GM19239 (cell line): Measurements from ENCODE around the gene NSD1.
"Not testable (repeated sequence)": the region's sequence is repeated elsewhere in the genome, so short reads cannot be mapped to it uniquely, and the experiment has no call there.

Experiments
- DNase-seq: peaks from one replicate; pipeline ENCODE4 v3.0.0; 2011; ENCODE audit warnings: low spot score; ENCODE audit not compliant: insufficient read length
- FAIRE-seq: peaks from 2 replicates; lab custom pipeline; 2011; peaks lifted over from hg19 to GRCh38; lab: Jason Lieb, UNC

The NSD1 gene

DNA sequence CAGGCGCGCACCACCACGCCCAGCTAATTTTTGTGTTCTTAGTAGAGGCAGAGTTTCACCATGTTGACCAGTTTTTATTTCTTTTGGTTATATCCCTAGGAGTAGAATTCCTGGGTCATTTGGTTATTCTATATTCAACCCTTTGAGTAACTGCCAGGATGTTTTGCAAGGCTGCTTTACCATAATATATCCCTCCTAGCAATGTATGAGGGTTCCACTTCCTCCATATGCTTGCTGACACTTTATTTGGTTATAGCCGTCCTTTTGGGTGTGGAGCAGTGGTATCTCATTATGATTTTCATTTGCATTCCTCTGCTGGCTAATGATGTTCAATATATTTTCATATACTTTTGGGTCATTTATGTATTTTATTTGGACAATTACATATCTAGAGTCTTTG lies 88.7 kb downstream of the NSD1 start:
- FAIRE-seq = no peak

GRCh38 chr5:177225798-177226197 lies 92.2 kb downstream of the NSD1 start:
- DNase-seq (no peak), FAIRE-seq (no peak)

More for the DNA sequence above, 88.7 kb downstream of the NSD1 start:
- DNase-seq = no peak

GRCh38 chr5:177226860-177227259 lies 93.3 kb downstream of the NSD1 start:
- FAIRE-seq (no peak), DNase-seq (no peak)

DNA sequence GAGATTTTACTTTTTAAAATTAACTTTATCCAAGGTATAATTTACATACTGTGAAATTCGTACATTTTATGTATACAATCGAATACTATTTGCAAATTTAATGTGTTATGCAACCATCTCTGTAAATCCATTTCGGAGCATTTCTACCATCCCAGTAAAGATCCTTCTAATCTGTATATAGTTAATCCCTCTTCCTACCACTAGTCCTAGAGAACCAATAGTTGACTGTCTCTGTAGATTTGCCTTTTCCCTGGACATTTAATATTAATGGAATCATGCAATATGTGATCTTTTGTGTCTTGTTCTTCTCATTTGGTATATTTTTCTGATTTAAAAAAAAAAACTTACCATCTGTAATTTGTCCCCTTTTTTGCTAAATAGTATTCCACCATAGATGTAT lies 95.2 kb downstream of the NSD1 start:
- FAIRE-seq (no peak), DNase-seq (no peak)

DNA sequence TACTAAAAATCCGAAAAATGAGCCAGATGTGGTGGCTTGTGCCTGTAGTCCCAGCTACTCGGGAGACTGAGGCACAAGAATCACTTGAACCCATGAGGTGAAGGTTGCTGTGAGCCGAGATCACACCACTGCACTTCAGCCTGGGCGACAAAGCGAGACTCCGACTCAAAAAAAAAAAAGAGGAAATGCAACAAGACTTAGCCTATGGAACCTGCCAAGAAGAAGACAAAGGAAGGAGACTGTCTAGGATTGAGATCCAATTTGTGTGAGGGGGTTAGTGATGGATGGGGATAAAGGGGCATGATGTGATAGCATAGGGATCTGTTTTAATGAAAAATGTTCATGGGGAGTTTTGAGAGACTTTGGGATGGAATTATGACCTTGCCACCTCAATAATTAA lies 97.1 kb downstream of the NSD1 start:
- FAIRE-seq (no peak), DNase-seq (no peak)

- FAIRE-seq = no peak
These were observed 98.1 kb downstream of the NSD1 start for GRCh38 chr5:177231479-177232250.

DNA sequence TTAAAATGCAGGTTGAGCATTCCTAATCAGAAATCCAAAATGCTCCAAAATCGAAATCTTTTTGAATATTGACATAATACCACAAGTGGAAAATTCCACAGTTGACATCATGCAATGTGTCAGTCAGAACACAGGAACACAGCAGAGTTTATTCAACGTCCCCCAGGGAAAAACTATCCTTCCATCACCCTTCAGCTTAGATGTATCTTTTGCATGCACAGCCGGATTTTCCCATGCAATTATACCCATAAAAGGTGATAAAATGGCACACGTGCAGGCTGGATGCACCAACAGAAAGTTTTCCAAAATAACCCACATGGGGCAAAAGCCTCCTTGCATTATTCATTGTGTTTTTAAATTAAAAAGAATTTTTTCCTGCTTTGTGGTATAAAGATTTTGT lies 98.8 kb downstream of the NSD1 start:
- DNase-seq (no peak), FAIRE-seq (no peak)

More at GRCh38 chr5:177231479-177232250, 98.1 kb downstream of the NSD1 start:
- no peak for DNase-seq

DNA sequence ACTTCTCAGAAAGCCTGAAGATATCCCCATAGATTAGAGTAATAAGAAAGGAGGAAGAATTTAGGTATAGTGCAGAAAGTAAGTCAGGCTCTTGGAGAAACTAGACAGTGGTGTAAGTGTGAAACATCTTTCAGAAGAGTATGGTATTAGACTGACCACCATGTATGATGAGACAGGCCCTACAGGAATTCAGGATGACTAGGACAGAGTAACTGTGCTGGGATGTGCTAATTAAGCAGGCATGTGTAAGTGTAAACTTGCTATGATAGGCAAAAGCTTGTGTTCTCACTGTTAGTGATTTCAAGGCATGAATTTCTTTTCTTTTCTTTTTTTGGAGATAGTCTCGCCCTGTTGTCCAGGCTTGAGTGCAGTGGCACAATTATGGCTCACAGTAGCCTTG lies 99.2 kb downstream of the NSD1 start:
- DNase-seq = no peak
- FAIRE-seq = no peak

GRCh38 chr5:177233206-177233605 lies 99.6 kb downstream of the NSD1 start:
- no peak for FAIRE-seq
- no peak for DNase-seq

DNA sequence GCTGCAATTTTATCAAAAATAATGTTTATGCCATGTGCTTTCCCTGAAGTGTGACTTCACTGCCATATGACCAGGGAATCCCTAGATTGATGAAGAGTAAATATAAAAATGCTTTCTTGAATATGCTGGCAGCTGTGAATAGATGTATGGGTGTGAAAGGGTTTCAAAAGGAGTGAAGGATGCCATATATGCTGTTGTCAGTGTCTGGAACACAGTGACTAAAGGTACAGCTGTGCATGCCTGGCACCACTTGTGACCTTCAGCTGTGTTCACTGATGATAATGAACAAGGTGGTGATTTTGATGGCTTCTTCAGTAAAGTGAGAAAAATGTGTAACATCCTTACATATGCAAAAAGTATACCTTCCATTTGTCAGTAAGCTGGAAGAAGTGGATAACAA lies 100.2 kb downstream of the NSD1 start:
- no peak for DNase-seq
- no peak for FAIRE-seq

DNA sequence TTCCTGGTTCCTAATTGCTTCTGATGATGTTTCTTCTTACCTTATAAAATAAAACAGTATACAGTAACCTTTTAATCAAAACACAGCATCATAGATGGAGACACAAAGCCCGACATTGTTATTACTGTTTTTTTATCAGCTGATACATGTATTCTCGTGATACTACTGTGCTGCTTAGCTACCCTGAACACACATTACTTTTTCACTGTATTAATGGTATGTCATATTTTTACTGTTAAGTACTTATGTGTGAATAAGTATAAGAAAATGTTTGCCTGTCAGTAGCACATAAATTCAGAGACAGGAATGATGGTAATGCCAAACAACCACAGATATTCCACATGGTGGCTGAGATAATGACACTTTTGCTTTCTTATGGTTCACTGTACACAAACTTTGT lies 101.3 kb downstream of the NSD1 start:
- FAIRE-seq = no peak
- no peak for DNase-seq

- DNase-seq = no peak
- no peak for FAIRE-seq
These were observed 108.2 kb downstream of the NSD1 start for GRCh38 chr5:177241768-177242167.

DNA sequence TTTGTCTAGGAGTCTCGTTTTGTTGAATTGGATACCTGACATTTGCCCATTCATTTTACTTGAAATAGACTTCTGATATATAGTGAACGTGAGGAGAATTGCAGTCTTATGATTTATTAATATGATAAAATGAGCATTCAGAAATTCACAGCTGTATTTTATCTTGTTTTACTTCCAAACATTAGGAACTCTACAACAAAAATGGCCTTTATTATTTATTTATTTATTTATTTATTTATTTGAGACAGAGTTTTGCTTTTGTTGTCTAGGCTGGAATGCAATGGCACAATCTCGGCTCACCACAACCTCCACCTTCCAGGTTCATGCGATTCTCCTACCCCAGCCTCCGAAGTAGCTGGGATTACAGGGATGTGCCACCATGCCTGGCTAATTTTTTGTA lies 108.7 kb downstream of the NSD1 start:
- no peak for DNase-seq
- FAIRE-seq = no peak

DNA sequence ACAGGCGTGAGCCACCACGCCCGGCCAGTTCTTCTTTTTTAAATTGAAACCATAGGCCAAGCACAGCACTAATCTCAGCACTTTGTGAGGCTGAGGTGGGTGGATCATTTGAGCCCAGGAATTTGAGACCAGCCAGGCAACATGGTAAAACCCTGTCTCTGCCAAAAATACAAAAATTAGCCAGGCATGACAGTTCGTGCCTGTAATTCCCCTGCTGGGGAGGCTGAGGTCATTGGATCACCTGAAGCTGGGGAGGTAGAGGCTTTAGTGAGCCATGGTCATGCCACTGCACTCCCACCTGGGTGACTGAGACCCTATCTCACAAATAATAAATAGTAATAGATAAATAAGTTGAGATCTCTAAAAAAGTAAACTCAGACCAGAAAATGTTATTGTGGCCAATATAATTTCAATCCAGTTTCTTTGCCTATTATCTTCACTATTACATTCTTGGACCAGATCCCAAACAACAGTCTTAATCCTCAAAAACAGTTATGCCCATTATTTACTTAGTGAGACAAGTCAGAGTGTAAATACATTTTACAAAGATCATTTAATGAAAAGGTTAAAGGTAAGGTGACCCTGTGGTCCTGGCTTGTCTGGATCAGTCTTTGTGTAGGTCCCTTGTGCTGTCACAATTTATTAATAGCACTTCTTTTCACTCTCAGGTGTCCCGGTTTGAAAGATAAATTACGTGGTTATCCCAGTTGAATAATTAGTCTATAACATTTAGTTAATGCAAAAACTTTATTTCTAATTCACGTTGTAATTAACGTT lies 116.4 kb downstream of the NSD1 start:
- DNase-seq (no peak), FAIRE-seq (no peak)

DNA sequence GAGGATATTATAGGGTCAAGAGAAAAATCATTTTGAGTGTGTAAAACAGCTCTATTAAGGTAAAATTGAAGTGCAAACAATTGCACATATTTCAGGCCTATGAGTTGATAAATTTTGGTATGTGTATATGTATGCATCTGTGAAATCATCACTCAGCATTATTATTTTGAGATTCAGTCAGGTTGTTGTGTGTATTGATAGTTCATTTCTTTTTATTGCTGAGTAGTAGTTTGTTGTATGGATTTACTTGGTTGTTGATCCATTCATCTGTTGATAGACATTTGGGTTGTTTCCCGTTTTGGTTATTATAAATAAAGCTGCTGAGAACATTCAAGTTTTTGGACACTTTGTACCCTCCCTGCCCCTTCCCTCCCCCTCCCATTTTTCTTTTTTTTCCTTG lies 119.7 kb downstream of the NSD1 start:
- FAIRE-seq (no peak), DNase-seq (no peak)

DNA sequence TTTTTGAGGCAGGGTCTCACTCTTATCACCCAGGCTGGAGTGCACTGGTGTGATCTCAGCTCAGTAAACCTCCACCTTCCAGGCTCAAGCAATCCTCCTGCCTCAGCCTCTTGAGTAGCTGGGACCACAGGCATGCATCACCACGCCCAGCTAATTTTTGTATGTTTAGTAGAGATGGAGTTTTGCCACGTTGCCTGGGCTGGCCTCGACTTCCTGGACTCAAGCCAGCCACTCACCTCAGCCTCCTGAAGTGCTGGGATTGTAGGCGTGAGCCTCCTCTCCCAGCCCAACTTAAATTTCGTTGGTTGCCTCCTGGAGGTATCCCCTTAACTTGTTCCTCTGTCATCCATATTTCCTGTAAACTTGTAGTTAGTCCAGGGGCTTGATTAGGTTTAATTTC lies 122.7 kb downstream of the NSD1 start:
- no peak for DNase-seq
- no peak for FAIRE-seq

GRCh38 chr5:177258711-177259110 lies 125.1 kb downstream of the NSD1 start:
- DNase-seq, FAIRE-seq: not testable (repeated sequence)

DNA sequence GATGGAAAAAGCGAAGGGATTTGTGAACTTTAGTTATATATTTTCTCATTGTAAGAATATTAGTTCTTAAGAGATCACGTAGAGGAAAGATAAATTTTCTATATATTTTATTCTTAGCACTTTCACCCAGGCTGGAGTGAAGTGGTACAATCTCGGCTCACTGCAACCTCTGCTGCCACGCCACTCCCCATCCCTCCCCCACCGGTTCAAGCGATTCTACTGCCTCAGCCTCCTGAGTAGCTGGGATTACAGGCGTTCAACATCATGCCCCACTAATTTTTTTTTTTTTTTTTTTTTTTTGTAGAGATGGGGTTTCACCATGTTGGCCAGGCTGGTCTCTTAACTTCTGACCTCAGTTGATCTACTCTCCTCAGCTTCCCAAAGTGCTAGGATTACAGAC lies 127.4 kb downstream of the NSD1 start:
- no peak for DNase-seq
- no peak for FAIRE-seq

GRCh38 chr5:177261510-177261909 lies 127.9 kb downstream of the NSD1 start:
- DNase-seq = no peak
- FAIRE-seq = no peak

- no peak for FAIRE-seq
- no peak for DNase-seq
These were observed 130.6 kb downstream of the NSD1 start for GRCh38 chr5:177264178-177264577.

GRCh38 chr5:177265395-177265794 lies 131.8 kb downstream of the NSD1 start:
- no peak for FAIRE-seq
- no peak for DNase-seq
